SH-SY5Y (cell line): ENCODE measurements around the gene MED14.

Experiments
- GATA2 ChIP-seq: IDR thresholded peaks from 2 replicates; pipeline ENCODE4 v1.6.1; 2011; ENCODE audit warnings: mild to moderate bottlenecking, low read depth, low read length
- GATA3 ChIP-seq: IDR thresholded peaks from 2 replicates; pipeline ENCODE4 v1.6.1; 2011; ENCODE audit warnings: low read depth, mild to moderate bottlenecking, low read length, moderate library complexity

GRCh38 chrX:40661489-40661888 is 73.9 kb downstream of the MED14 start:
- TF ChIP-seq GATA2 (no peak), GATA3 (no peak)
